Endothelial cell of umbilical vein (primary cell): ENCODE data around the gene MEGF10.

Experiments used
- MYC ChIP-seq: IDR thresholded peaks from one replicate; pipeline ENCODE4 v1.6.1; 2011; ENCODE audit warnings: mild to moderate bottlenecking, low read depth, low read length
- POLR2AphosphoS5 ChIP-seq: IDR thresholded peaks from 2 replicates; pipeline ENCODE4 v1.6.1; 2012; ENCODE audit warnings: low read depth, mild to moderate bottlenecking, control low read depth, low read length, moderate library complexity; ENCODE audit not compliant: insufficient read depth
- TF ChIP-seq, protein P1 (sequence below), 2 donors: IDR thresholded peaks; 1 replicate in 1 of 2; 2 replicates in 1 of 2; pipeline ENCODE4 v1.5.1; 2011; ENCODE audit warnings: low read length in 2 of 2, mild to moderate bottlenecking in 2 of 2, moderate library complexity in 2 of 2, control low read depth in 1 of 2, inconsistent platforms in 1 of 2, low read depth in 1 of 2; ENCODE audit not compliant: insufficient read depth in 1 of 2; ENCODE audit errors: extremely low read depth in 1 of 2

- TF ChIP-seq MYC (no peak), POLR2AphosphoS5 (no peak)
- TF ChIP-seq, protein P1, sequence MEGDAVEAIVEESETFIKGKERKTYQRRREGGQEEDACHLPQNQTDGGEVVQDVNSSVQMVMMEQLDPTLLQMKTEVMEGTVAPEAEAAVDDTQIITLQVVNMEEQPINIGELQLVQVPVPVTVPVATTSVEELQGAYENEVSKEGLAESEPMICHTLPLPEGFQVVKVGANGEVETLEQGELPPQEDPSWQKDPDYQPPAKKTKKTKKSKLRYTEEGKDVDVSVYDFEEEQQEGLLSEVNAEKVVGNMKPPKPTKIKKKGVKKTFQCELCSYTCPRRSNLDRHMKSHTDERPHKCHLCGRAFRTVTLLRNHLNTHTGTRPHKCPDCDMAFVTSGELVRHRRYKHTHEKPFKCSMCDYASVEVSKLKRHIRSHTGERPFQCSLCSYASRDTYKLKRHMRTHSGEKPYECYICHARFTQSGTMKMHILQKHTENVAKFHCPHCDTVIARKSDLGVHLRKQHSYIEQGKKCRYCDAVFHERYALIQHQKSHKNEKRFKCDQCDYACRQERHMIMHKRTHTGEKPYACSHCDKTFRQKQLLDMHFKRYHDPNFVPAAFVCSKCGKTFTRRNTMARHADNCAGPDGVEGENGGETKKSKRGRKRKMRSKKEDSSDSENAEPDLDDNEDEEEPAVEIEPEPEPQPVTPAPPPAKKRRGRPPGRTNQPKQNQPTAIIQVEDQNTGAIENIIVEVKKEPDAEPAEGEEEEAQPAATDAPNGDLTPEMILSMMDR (IDR thresholded peaks at IDR 0.05; ENCODE audit: extremely low read depth in 1 of 2, insufficient read depth in 1 of 2, low read depth in 1 of 2, low read length in 2 of 2): no peak
Observed at GRCh38 chr5:127254729-127255284, 35.8 kb upstream of the MEGF10 start.
